Endometrial microvascular endothelial cells (primary cell): ENCODE data around the gene ENPP7. TPM values are rescaled to one million over a fixed set of nuclear protein-coding genes. Genes with fewer than 3 reads are reported as not detected.

Experiments used
- in situ Hi-C: cut with HindIII; loops from 2 replicates; pipeline ENCODE4 v1.10.0; 2017; ENCODE audit warnings: low sequenced_read_pairs, low pct_unique_long_range_greater_than_20kb; ENCODE audit errors: inconsistent ontology term
- total RNA-seq: library from RNA; depleted of rRNA; stranded (reverse); fragments of >200 nt; gene quantifications from one replicate; pipeline ENCODE4 v1.2.3, GENCODE V29; 2015; ENCODE audit errors: inconsistent ontology term

ENPP7 gene
- total RNA-seq, 1 donor from 2014 or later: not detected

DNA sequence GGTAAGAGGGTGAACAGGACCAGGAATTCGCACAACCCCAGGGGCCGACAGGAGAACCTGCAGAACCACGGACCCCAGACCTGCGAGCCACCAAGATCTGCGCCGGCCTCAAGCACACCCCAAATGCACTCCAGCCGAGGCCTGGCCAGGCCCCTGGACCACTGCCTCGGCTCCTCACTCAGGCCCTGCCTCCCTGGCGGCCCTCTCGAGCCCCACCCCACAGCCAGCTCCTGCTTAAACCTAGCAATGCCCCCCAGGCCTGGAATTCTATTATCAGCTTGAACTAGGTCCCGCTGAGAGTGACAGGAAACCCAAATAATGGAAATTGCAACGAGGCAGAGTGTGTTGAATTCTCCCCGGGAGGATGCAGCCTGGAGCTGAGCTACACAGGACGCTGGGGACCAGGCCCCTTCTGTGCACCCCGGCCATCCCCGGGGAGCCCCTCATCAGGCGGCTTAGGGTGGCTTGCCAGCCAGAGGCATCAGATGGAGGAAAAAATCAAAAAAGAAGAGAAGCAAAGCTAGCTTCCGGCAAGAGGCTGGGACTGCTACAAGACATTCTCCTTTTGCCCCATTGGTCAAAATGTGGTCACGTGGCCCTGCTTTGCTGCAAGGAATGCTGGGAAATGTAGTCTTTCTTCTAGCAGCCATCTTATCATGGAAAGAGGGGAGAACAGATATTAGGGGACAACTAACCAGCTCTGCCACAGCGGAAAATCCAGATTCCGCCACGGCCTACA, 2.4 kb upstream of the ENPP7 start:
- in situ Hi-C loops: no loop called here

DNA sequence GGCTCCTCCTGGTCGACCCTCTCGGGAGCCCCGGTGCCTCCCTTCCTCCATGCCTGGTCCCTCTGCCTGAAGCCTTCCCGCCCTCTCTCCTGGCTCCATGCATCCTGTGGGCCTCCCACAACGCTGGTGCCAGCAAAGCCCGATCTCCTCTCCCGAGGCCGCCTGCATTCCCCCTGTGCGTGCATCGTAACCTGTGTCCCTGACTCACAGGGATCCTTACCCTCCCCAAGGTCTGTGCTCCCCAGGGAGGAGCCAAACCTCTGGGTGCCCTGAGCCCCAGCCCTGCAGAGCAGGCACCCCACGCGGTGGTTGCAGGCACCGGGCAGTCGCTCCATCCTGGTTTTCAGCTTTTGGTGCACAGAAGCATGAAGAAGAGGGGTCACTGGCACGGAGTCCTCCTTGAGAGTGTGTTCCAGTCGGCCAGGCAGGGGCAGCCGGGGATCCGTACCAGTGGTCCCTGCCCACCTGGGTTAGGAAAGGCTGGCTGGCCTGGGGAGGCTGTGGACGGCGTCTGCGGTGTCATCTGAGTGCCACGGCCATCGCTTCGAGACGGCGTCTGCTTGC, 1.8 kb upstream of the ENPP7 start:
- in situ Hi-C loops: no loop called here

DNA sequence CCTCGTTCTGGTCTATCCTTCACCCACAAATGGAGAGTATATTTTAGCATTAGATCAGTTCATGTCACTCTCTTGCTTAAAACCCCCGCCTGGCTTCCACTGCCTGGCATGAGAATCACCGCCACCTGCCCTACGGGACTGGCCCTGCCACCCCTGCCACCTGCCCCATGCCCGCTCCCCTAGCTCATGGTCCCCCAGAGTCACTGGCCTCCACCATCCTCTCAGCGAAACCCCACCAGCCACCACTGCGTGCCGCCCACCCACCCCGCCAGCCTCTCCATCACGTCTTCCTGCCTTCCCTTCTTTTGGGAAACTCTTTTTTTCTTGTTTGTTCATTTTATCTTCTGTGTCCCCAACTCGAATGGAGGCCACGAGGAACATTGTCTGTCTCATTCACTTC, 982 bp upstream of the ENPP7 start:
- in situ Hi-C loops: no loop called here

DNA sequence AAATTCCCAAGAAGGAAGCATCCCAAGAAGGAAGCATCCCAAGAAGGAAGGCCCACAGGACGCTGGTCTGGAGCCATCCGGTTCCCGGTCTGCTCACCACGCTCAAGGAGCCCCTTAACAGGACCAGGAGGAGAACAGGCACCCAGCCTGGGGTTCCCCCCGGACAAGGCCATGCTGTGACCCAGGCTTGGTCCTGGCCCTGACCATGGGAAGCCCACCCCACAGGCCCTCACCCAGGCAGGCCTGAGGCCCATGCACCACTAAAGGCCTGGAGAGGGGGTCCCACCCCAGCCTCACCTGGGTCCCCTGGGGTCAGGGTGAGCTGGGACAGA, 340 bp upstream of the ENPP7 start:
- in situ Hi-C loops: no loop called here

DNA sequence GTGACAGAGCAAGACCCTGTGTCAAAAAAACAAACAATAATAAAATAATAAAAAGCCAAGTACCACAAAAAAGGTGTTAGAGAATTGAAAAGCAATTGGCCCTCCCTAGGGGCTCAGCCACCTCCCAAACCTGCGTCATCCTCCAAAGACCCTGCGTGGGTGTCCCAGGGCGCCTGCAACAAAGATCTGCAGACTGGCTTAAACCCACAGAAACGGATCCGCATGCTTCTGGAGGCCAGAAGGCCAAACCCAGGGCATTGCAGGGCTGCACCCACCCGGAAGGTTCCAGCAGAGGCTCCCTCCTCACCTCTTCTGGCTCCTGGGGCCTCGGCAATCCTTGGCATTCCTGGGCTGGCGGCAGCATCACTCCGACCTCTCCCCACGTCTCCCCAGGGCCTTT, 1.5 kb downstream of the ENPP7 start:
- in situ Hi-C loops: no loop called here

DNA sequence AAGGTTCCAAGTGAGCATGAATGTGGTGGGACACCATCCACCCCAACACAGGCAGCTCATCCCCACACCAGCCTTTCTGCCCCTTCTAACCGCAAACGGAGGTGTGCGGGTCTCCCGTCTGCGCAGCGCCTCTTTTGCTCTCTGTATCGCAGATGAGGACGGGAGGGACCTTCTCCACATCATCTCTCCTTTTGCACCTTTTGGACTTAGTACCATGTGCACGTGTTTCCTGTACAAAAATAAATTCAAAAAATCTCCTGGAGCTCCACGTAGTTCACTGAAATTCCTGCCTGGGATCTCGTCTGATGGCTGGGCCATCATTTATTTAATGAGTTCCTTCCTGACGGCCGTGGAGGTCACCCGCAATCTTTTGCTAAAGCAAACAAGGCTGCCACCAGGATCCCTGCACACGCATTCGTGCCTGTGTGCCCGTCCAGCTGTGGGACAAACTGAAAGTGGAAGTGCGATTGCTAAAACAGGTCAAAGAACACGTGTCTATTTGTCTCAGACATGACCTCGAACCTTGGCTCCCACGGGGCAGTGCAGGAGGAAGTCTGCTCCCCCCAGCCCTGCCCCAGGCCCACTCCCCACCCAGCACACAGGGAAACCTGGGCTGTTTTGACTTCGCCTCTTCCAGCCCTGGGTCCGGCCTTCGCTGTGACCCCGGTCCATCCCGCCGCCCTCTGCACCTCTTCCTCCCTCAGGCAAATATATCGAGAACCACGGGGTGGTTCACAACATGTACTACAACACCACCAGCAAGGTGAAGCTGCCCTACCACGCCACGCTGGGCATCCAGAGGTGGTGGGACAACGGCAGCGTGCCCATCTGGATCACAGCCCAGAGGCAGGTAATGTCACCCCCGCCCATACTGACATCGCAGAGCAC, 2.3 kb downstream of the ENPP7 start:
- in situ Hi-C loops: no loop called here

GRCh38 chr17:79733692-79734070, 2.9 kb downstream of the ENPP7 start:
- in situ Hi-C loops: no loop called here

- in situ Hi-C loops: no loop called here
Observed at GRCh38 chr17:79735096-79735495, 4.4 kb downstream of the ENPP7 start.

DNA sequence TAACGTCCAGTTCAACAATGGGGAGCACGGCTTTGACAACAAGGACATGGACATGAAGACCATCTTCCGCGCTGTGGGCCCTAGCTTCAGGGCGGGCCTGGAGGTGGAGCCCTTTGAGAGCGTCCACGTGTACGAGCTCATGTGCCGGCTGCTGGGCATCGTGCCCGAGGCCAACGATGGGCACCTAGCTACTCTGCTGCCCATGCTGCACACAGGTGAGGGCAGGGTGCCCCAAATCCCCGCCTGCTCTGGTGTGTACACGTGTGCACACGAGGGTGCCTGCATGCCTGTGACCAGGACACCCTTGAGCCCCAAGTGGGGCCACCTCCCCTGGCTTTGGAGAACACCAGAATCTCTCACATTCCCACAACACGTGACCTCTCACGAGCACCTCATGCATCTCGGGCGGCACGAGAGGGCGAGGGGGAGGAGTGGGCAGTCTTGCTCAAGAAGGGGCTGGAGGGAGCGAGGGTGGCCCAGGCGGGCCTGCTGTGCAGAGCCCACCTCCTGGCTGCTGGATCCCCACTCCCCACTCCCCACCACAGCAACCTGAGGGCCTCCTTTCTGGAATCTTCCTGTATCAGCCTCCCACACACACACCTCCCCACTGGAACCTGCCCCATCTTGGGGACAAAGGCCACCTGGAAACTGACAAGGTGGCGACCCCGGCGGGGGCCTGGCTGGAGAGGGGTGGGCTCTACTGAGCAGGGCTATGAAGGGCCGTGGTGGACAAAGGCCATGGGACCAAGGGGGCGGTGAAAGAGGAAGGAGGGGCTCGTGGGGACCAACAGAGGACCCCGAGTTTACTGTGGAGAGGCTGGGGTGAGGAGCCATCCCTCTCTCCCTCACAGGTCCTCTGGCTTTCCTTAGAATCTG, 6.5 kb downstream of the ENPP7 start:
- in situ Hi-C loops: no loop called here

- in situ Hi-C loops: no loop called here
Observed at GRCh38 chr17:79737922-79738578, 7.3 kb downstream of the ENPP7 start.

- in situ Hi-C loops: no loop called here
Observed at GRCh38 chr17:79738643-79739042, 7.9 kb downstream of the ENPP7 start.

DNA sequence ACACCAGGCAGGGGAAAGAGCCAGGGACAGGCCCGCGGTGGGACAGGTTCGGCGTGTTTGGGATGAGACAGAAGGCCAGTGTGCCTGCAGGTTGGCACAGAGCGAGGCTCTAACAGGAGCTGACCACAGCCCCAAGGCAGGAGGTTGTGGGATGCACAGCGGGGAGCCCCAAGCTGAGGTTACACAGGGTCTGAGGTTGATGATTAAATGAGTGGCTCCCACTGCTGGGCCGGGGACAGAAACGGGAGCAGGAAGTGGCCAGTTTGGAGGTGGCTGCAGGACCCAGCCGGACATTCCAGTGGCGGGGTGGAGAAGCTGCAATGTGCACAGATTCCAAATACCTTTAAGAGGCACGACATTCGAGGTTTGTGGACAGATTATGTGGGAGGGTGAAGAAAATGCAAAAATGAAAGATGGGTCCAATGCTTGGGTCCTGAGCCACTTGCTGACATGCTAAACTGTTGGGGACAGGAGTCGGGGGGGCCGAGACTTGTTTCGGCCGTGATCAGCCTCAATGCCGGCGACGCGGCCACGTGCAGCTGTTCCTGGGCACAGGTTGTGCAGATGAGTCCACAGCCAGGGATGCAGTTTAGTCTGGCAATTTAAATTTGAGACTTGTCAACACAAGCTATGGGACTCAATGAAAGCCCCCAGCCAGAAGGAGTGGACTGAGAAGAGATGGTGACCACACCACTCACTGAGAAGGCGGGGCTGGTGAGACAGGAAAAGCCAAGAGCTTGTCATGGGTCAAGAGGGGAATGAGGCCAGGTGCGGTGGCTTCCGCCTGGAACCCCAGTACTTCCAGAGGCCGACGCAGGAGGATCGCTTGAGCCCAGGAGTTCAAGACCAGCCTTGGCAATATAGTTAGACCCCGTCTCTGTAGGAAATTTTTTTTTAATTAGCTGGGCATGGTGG, 8.7 kb downstream of the ENPP7 start:
- in situ Hi-C loops: no loop called here

GRCh38 chr17:79740413-79740812, 9.7 kb downstream of the ENPP7 start:
- in situ Hi-C loops: no loop called here

DNA sequence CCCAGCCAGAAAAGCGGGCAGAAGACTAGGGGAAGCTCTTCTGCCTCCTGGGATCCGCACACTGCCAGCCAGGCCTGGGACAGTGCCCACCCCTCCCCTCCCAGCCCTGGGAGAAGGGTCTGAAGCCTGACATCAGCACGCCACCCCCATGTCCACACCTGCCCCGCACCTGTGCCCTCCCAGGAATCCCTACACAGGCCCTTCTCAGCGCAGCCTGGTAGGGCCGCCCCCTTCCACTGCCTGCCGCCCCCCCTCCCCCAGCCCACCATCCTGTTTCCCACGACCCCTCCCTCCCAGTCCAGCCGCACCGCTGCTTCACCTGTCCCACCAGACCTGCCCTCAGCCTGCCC, 10.6 kb downstream of the ENPP7 start:
- in situ Hi-C loops: no loop called here

- in situ Hi-C loops: no loop called here
Observed at GRCh38 chr17:79741751-79742588, 11.2 kb downstream of the ENPP7 start.

DNA sequence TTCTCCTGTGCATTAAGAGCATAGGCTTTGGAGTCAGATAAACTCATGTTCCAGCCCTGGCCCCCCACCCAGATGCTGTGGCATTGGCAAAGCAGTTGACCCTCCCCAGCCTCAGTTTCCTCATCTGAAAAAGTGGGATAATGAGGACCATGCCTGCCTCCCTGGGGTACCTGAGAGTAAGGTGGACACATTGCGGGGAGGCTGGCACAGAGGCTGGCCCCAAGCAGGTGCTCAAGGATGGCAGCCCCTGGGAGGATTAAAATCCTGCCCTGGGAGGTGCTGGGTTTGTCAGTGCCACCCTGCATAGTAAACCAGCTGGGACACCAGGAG, 11.8 kb downstream of the ENPP7 start:
- in situ Hi-C loops: no loop called here

GRCh38 chr17:79742951-79743476, 12.3 kb downstream of the ENPP7 start:
- in situ Hi-C loops: no loop called here
